DMS153 treated with DMSO at 0.1 percent for 48 hours (cell line): ENCODE results near the gene MFAP1.
"Not testable (repeated sequence)": the region's sequence is repeated elsewhere in the genome, so short reads cannot be mapped to it uniquely, and the experiment has no call there.

Source experiments
- DNase-seq: peaks from one replicate; lab custom pipeline; 2025; ENCODE audit not compliant: unreplicated experiment; lab: John Stamatoyannopoulos, UW

MFAP1 gene

GRCh38 chr15:43821505-43821904, 3.0 kb downstream of the MFAP1 start:
- DNase-seq = no peak

- not testable (repeated sequence) for DNase-seq
Observed at GRCh38 chr15:43815064-43815463, 9.4 kb downstream of the MFAP1 start.

- no peak for DNase-seq
Observed at GRCh38 chr15:43808960-43809678, 15.4 kb downstream of the MFAP1 start.

GRCh38 chr15:43808435-43808950, 16.0 kb downstream of the MFAP1 start:
- DNase-seq = no peak

GRCh38 chr15:43802676-43803075, 21.8 kb downstream of the MFAP1 start:
- not testable (repeated sequence) for DNase-seq

GRCh38 chr15:43800286-43801141, 24.0 kb downstream of the MFAP1 start, which contains the start of gene HYPK:
TSS of gene HYPK (plus strand) at chr15:43800599. CDS start at chr15:43800623, 24 bp downstream.
- peak; percentile 52 for DNase-seq

GRCh38 chr15:43799945-43800285, 24.6 kb downstream of the MFAP1 start, which contains the start of gene SERINC4:
TSS of gene SERINC4 (minus strand) at chr15:43800220. CDS start at chr15:43799986, 234 bp downstream.
- DNase-seq = no peak

GRCh38 chr15:43799209-43799944, 25.1 kb downstream of the MFAP1 start:
- DNase-seq = no peak

- no peak for DNase-seq
Observed at GRCh38 chr15:43796566-43796965, 27.9 kb downstream of the MFAP1 start.

- DNase-seq = no peak
Observed at GRCh38 chr15:43795997-43796396, 28.5 kb downstream of the MFAP1 start.

GRCh38 chr15:43795197-43795596, 29.3 kb downstream of the MFAP1 start:
- DNase-seq = no peak

GRCh38 chr15:43794269-43795037, 30.0 kb downstream of the MFAP1 start:
- DNase-seq = no peak

GRCh38 chr15:43793647-43794046, 30.8 kb downstream of the MFAP1 start:
- no peak for DNase-seq

- DNase-seq = no peak
Observed at GRCh38 chr15:43792761-43793476, 31.6 kb downstream of the MFAP1 start.

GRCh38 chr15:43791993-43792760, 32.3 kb downstream of the MFAP1 start, which contains the start of gene SERF2:
TSS of gene SERF2 (plus strand) at chr15:43792320. CDS start at chr15:43792377, 57 bp downstream.
- DNase-seq = peak; percentile 48

GRCh38 chr15:43789409-43789808, 35.1 kb downstream of the MFAP1 start:
- no peak for DNase-seq

GRCh38 chr15:43779016-43779415, 45.5 kb downstream of the MFAP1 start:
- DNase-seq = no peak

- DNase-seq = peak; percentile 41
Observed at GRCh38 chr15:43777267-43777914, 47.1 kb downstream of the MFAP1 start.
